ACC112 (cell line): ENCODE measurements around the gene ACE.

Experiments used
- H2AFZ ChIP-seq: fragments of 200-600 bp; sonication (generic); one replicate; pipeline ENCODE4 v1.6.0; 2017; ENCODE audit warnings: antibody characterized with exemption, low read length; ENCODE audit not compliant: unreplicated experiment
- H3K27ac ChIP-seq: fragments of 200-600 bp; sonication (generic); 2 replicates; pipeline ENCODE4 v1.5.1; 2014; ENCODE audit warnings: low read depth, mild to moderate bottlenecking, antibody characterized with exemption, low read length, moderate library complexity
- H3K27me3 ChIP-seq: fragments of 200-600 bp; sonication (generic); 2 replicates; pipeline ENCODE4 v1.6.1; 2014; ENCODE audit warnings: mild to moderate bottlenecking, antibody characterized with exemption, low read length, moderate library complexity, mixed read lengths; ENCODE audit not compliant: insufficient read depth
- H3K36me3 ChIP-seq: fragments of 200-600 bp; sonication (generic); 2 replicates; pipeline ENCODE4 v1.6.1; 2016; ENCODE audit warnings: mild to moderate bottlenecking, antibody characterized with exemption, low read length, moderate library complexity, mixed read lengths; ENCODE audit not compliant: insufficient read depth
- H3K4me1 ChIP-seq: fragments of 200-600 bp; sonication (generic); one replicate; pipeline ENCODE4 v1.6.1; 2016; ENCODE audit warnings: low read length, mixed read lengths; ENCODE audit not compliant: insufficient read depth, unreplicated experiment, control insufficient read depth
- H3K4me3 ChIP-seq: fragments of 200-600 bp; sonication (generic); 2 replicates; pipeline ENCODE4 v1.5.1; 2014; ENCODE audit warnings: mild to moderate bottlenecking, low read depth, low read length
- H3K79me2 ChIP-seq: fragments of 200-600 bp; sonication (generic); one replicate; pipeline ENCODE4 v1.6.0; 2016; ENCODE audit warnings: low read length; ENCODE audit not compliant: control insufficient read depth, unreplicated experiment, insufficient read depth

Gene ACE

DNA sequence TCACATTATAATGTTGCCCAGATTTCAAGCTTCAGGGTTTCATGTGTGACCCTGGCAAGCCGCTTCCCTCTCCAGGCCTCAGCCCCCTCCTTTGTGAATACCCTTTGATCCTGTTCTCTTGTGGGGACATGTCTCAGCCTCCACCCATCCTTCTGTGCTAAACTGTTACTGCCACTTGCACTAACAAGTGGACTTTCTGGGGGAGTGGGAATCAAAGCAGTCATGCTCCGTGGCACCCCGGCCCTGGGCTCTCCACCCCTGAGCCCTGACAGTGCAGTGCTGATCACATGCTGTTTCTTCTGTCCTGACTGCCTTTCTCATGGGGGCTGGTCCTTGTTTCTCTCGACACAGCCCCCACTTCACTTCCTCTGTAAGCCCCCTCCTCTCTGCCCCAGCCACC is 63.7 kb downstream of the ACE start:
- Histone ChIP-seq H3K4me3 (no peak overlapping the region), H3K36me3 (no peaks in the 10 kb centered on the region), H3K27me3 (peaks cover 33% of the 10 kb centered on the region), H2AFZ (no peak overlapping the region), H3K4me1 (no peaks in the 10 kb centered on the region), H3K27ac (no peak overlapping the region), H3K79me2 (no peaks in the 10 kb centered on the region)

DNA sequence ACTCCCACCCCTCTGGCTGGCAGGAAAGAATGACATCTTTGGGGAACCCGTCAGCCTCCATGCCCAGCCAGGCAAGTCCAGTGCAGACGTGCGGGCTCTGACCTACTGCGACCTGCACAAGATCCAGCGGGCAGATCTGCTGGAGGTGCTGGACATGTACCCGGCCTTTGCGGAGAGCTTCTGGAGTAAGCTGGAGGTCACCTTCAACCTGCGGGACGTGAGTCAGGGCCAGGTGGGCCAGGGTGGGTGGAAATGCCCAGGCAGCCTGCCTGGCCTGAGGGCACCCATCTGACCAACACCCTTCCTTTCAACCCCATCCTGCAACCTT is 65.3 kb downstream of the ACE start:
- H3K27me3 ChIP-seq: peaks cover 30% of the 10 kb centered on the region

DNA sequence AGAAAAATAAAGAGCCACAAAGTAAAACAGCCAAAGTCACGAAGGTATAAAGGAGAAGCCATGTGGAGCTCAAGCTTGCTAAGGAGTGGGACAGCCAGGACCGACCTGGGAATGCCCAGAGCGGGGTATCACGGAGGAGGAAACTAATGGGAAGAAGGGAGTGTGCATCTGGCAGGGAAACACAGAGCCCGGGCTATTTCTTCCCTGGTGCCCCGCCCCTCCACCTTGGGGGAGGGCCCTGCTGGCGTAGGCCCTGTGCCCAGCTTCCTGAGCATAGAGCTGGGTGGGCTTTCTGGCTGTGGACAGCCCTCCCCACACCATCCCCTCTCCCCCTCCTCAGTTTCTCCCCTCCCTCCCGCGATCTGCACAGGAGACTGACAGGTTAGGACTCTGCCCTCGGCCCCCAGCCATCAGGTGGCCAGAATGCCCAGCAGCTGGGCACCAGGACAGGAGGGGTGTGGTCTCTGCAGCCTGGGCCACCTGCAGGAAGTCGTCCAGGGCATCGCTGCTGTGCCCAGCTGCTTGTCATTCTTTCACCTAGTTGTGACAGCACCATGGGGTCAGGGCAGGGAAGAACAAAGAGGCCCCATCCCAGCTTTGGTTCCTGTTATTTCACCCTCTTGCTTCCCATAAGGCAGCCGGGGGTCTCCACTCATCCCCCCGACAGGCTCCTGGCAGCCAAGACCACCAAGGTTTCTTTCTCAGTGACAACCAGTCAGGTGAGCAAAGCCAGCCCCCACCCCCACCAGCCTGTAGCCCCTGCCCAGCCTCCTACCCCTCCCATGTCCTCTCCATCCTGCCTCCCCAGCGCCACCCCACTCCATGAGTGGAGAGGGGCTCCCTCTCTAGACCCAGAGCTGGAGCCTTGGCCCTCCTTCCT is 66.3 kb downstream of the ACE start:
- Histone ChIP-seq H3K27ac (no peak overlapping the region), H3K4me3 (no peak overlapping the region), H2AFZ (no peak overlapping the region), H3K27me3 (peaks cover 22% of the 10 kb centered on the region), H3K36me3 (no peaks in the 10 kb centered on the region), H3K4me1 (no peaks in the 10 kb centered on the region), H3K79me2 (no peaks in the 10 kb centered on the region)

More for the DNA sequence above, 65.3 kb downstream of the ACE start:
- no peaks in the 10 kb centered on the region for H3K79me2 ChIP-seq
- no peaks in the 10 kb centered on the region for H3K4me1 ChIP-seq
- no peak overlapping the region for H3K4me3 ChIP-seq
- no peak overlapping the region for H2AFZ ChIP-seq
- H3K36me3 ChIP-seq: no peaks in the 10 kb centered on the region
- no peak overlapping the region for H3K27ac ChIP-seq

DNA sequence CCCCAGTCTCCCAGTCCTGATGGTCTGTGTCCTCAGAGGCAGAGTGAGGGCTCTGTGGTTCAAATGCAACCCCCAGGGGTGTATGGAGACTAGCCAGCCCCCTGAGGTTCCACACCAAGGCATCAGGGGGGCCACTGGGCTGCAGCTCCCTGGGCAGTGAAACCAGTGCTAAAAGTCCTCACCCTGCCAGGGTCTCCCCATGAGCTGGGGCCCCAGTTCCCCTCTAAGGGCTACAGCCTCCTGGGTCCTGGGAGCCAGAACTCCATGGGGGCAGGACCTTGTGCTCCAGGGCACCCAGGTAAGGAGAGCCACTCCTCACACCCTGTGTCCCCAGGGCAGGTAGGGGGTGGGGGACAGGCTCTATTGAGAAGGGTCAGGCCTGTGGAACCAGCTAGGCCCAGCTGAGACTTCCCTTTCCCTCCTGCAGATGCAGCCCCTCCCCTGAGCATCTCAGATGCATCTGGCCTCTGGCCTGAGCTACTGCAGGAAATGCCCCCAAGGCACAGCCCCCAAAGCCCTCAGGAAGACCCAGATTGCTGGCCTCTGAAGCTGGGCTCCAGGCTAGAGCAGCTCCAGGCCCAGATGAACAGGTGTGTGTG is 67.1 kb downstream of the ACE start:
- Histone ChIP-seq H3K4me3 (no peak overlapping the region), H3K27me3 (peaks cover 15% of the 10 kb centered on the region), H2AFZ (no peak overlapping the region), H3K79me2 (no peaks in the 10 kb centered on the region), H3K36me3 (no peaks in the 10 kb centered on the region), H3K4me1 (no peaks in the 10 kb centered on the region), H3K27ac (no peak overlapping the region)

GRCh38 chr17:63544467-63545301 is 67.8 kb downstream of the ACE start:
- Histone ChIP-seq H2AFZ (no peak overlapping the region), H3K4me1 (no peaks in the 10 kb centered on the region), H3K79me2 (no peaks in the 10 kb centered on the region), H3K4me3 (no peak overlapping the region), H3K27me3 (peaks cover 7% of the 10 kb centered on the region; the same call in 1 of the 2 replicates), H3K27ac (no peak overlapping the region), H3K36me3 (no peaks in the 10 kb centered on the region)

DNA sequence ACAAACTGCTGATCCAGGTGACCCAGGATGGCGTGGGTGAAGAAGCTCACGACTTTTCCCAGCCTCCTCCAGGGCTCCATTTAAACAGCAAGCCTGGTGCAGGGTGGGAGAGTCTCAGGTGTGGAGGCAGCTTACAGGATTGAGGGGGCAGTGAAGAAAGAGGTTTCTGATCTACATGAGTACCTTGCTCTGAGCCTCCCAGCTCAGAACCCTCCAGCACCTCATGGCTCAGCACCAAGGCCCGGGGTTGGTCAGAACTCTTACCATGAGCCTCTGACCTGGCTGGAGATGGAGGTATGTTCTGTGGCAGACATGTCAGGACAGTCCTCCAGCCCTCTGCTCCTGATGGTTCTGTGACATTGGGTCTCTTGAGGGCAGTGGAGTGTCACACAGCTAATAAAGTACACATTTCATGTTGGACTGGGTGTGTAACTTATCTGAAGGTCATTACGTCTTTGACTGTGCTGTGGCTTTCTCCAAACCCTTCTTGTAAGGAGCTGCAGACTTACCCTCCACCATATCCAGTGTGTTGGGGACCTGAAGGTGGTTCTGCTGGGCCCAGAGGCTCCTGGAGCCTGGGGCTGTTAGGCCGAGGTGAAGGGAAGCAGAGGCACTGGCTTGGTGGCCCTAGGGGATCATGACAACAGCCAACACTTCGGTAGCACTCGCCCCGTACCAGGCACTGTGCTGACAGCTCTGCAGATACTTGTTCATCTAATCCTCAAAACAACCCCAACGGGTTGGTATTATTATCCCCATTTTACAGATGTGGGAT is 69.6 kb downstream of the ACE start:
- no peaks in the 10 kb centered on the region for H3K27me3 ChIP-seq
- H3K4me1 ChIP-seq: no peaks in the 10 kb centered on the region
- H3K27ac ChIP-seq: no peak overlapping the region
- no peaks in the 10 kb centered on the region for H3K36me3 ChIP-seq
- peaks cover 10% of the 10 kb centered on the region for H3K79me2 ChIP-seq
- no peak overlapping the region for H2AFZ ChIP-seq
- no peak overlapping the region for H3K4me3 ChIP-seq

DNA sequence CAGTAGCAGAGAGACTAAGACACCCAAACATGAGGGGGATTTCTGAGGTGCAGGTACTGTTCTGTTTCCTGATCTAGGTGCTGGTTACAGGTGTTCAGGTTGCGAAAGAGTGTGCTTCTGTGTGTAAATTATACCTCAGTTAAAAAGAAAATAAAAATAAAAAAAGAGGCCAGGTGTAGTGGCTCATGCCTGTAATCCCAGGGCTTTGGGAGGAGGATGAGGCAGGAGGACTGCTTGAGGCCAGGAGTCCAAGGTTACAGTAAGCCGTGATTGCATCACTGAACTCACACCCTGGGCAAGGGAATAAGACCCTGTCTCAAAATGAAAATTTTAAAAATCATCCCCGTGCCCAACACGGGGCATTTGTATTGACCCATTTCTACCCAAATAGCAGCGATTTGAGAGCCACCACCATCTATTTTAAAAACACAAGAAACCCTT is 70.2 kb downstream of the ACE start:
- Histone ChIP-seq H3K79me2 (peaks cover 16% of the 10 kb centered on the region), H3K4me3 (no peak overlapping the region), H3K4me1 (peaks cover 3% of the 10 kb centered on the region), H3K27me3 (no peaks in the 10 kb centered on the region), H2AFZ (no peak overlapping the region), H3K27ac (no peak overlapping the region), H3K36me3 (no peaks in the 10 kb centered on the region)
